Measurements from ENCODE around the gene ANKRD18A.
"Not testable (repeated sequence)": the region's sequence is repeated elsewhere in the genome, so short reads cannot be mapped to it uniquely, and the experiment has no call there.

Gene ANKRD18A

GRCh38 chr9:38622951-38623350 is 2.6 kb upstream of the ANKRD18A start:
- no peak for DNase-seq

- peak; percentile 60 for DNase-seq
These were observed 1.9 kb upstream of the ANKRD18A start for GRCh38 chr9:38622288-38622674.

GRCh38 chr9:38621434-38622287 is 1.3 kb upstream of the ANKRD18A start:
- peak; percentile 9 for DNase-seq

GRCh38 chr9:38619556-38620447 is 594 bp downstream of the ANKRD18A start:
- DNase-seq = peak; percentile 4

- not testable (repeated sequence) for DNase-seq
These were observed 22.2 kb downstream of the ANKRD18A start for GRCh38 chr9:38598029-38598745.

GRCh38 chr9:38595117-38595516 is 25.3 kb downstream of the ANKRD18A start:
- DNase-seq = not testable (repeated sequence)

GRCh38 chr9:38591346-38592063 is 28.9 kb downstream of the ANKRD18A start:
- DNase-seq = peak; percentile 55

- not testable (repeated sequence) for DNase-seq
These were observed 36.6 kb downstream of the ANKRD18A start for GRCh38 chr9:38583765-38584164.

GRCh38 chr9:38580112-38580511 is 40.3 kb downstream of the ANKRD18A start:
- not testable (repeated sequence) for DNase-seq

GRCh38 chr9:38576181-38576580 is 44.2 kb downstream of the ANKRD18A start:
- not testable (repeated sequence) for DNase-seq

- not testable (repeated sequence) for DNase-seq
These were observed 54.3 kb downstream of the ANKRD18A start for GRCh38 chr9:38566048-38566447.

- DNase-seq = not testable (repeated sequence)
These were observed 55.2 kb downstream of the ANKRD18A start for GRCh38 chr9:38565178-38565577.

GRCh38 chr9:38563911-38564310 is 56.5 kb downstream of the ANKRD18A start:
- DNase-seq = not testable (repeated sequence)

GRCh38 chr9:38561134-38561533 is 59.3 kb downstream of the ANKRD18A start:
- DNase-seq = not testable (repeated sequence)

GRCh38 chr9:38559172-38559571 is 61.2 kb downstream of the ANKRD18A start:
- not testable (repeated sequence) for DNase-seq

- DNase-seq = not testable (repeated sequence)
These were observed 62.6 kb downstream of the ANKRD18A start for GRCh38 chr9:38557746-38558145.

GRCh38 chr9:38554966-38555365 is 65.4 kb downstream of the ANKRD18A start:
- DNase-seq = not testable (repeated sequence)

- DNase-seq = not testable (repeated sequence)
These were observed 67.4 kb downstream of the ANKRD18A start for GRCh38 chr9:38553019-38553418.

- not testable (repeated sequence) for DNase-seq
These were observed 73.8 kb downstream of the ANKRD18A start for GRCh38 chr9:38546497-38547163.

- not testable (repeated sequence) for DNase-seq
These were observed 79.9 kb downstream of the ANKRD18A start for GRCh38 chr9:38540535-38540934.

- DNase-seq = no peak
These were observed 91.1 kb downstream of the ANKRD18A start for GRCh38 chr9:38529317-38529716.

- DNase-seq = no peak
These were observed 92.9 kb downstream of the ANKRD18A start for GRCh38 chr9:38527503-38527902.

Measured in NCI-H1105 (cell line).